Panc1 (cell line): ENCODE data around the gene CD48. TPM values are rescaled to one million over a fixed set of nuclear protein-coding genes. Genes with fewer than 3 reads are reported as not detected.
"Not testable (repeated sequence)": the region's sequence is repeated elsewhere in the genome, so short reads cannot be mapped to it uniquely, and the experiment has no call there.

ENCODE experiments used
- ATAC-seq: fragments of 200-7000 bp; cut with Tn5 transposase; 2 replicates; pipeline ENCODE4 v1.9.1; 2020; ENCODE audit warnings: mild to moderate bottlenecking, moderate library complexity
- BruUV-seq: library from RNA; stranded (reverse); fragments of 400-500 nt; replicated peaks from 2 replicates; lab custom pipeline; 2021; lab: Mats Ljungman, UMichigan
- CTCF ChIA-PET: fragments of 300-600 bp; sonication (Branson Sonifier 250); formaldehyde crosslinking; loops from one replicate; lab custom pipeline; 2022; ENCODE audit warnings: antibody characterized with exemption; lab: Charles Lee
- POLR2A ChIA-PET: fragments of 300-600 bp; sonication (Branson Sonifier 250); formaldehyde crosslinking; loops from one replicate; lab custom pipeline; 2022; ENCODE audit warnings: antibody characterized with exemption; lab: Charles Lee
- DNase-seq: peaks from one replicate; pipeline ENCODE4 v3.0.0-alpha.2; 2010; ENCODE audit warnings: low read depth, low spot score
- H3K27ac ChIP-seq: 2 replicates; pipeline ENCODE4 v1.5.1; 2011; ENCODE audit warnings: mild to moderate bottlenecking, low read length, inconsistent platforms
- H3K27me3 ChIP-seq: fragments of 200-500 bp; sonication (Bioruptor generic); 2 replicates; pipeline ENCODE4 v1.6.0; 2014; ENCODE audit warnings: low read length, inconsistent platforms; ENCODE audit not compliant: control insufficient read depth, insufficient read depth
- H3K36me3 ChIP-seq: fragments of 200-500 bp; sonication (Bioruptor generic); 2 replicates; pipeline ENCODE4 v1.5.1; 2014; ENCODE audit warnings: inconsistent platforms, mild to moderate bottlenecking, low read length, moderate library complexity; ENCODE audit not compliant: control insufficient read depth, insufficient read depth
- H3K4me1 ChIP-seq: 2 replicates; pipeline ENCODE4 v1.5.1; 2011; ENCODE audit warnings: inconsistent platforms, mild to moderate bottlenecking, low read length, moderate library complexity; ENCODE audit not compliant: control insufficient read depth, insufficient read depth
- H3K4me3 ChIP-seq, 2 experiments: 2 replicates each; pipeline ENCODE4 v1.5.1; 2011 to 2012; ENCODE audit warnings: low read depth in 2 of 2, low read length in 2 of 2, mild to moderate bottlenecking in 2 of 2, inconsistent platforms in 1 of 2, moderate library complexity in 1 of 2
- H3K9me3 ChIP-seq: fragments of 200-500 bp; sonication (Bioruptor generic); 2 replicates; pipeline ENCODE4 v1.5.1; 2014; ENCODE audit warnings: low read depth, mild to moderate bottlenecking, inconsistent platforms, low read length, moderate library complexity; ENCODE audit not compliant: control insufficient read depth, insufficient read depth
- CTCF ChIP-seq: fragments of 450-650 bp; IDR thresholded peaks from 2 replicates; pipeline ENCODE4 v1.5.1; 2017; ENCODE audit warnings: mild to moderate bottlenecking
- POLR2AphosphoS5 ChIP-seq: IDR thresholded peaks from 2 replicates; pipeline ENCODE4 v1.6.1; 2012; ENCODE audit warnings: mild to moderate bottlenecking, low read depth, low read length, moderate library complexity
- REST ChIP-seq, 2 experiments: IDR thresholded peaks; 2 replicates each; pipeline ENCODE4 v1.6.1; 2011 to 2012; ENCODE audit warnings: low read depth in 2 of 2, control low read depth in 1 of 2, low read length in 1 of 2, mild to moderate bottlenecking in 1 of 2, moderate library complexity in 1 of 2; ENCODE audit not compliant: insufficient read depth in 1 of 2
- SIN3A ChIP-seq: IDR thresholded peaks from 2 replicates; pipeline ENCODE4 v1.6.1; 2012; ENCODE audit warnings: low read depth, mild to moderate bottlenecking, low read length, moderate library complexity, borderline replicate concordance; ENCODE audit not compliant: insufficient read depth
- TCF7L2 ChIP-seq: IDR thresholded peaks from 2 replicates; pipeline ENCODE4 v1.6.1; 2011; ENCODE audit warnings: mild to moderate bottlenecking, low read depth, low read length, inconsistent platforms
- in situ Hi-C: cut with HindIII; loops from 2 replicates; pipeline ENCODE4 v1.10.0; 2016; ENCODE audit warnings: low sequenced_read_pairs, low pct_unique_long_range_greater_than_20kb
- intact Hi-C: fragments of 100-400 bp; cut with micrococcal nuclease; formaldehyde crosslinking; loops from one replicate; pipeline ENCODE4 v1.10.0; 2022; ENCODE audit not compliant: unreplicated experiment
- total RNA-seq: library from RNA; stranded (reverse); gene quantifications from one replicate; pipeline ENCODE4 v1.2.1, GENCODE V29; 2021; ENCODE audit not compliant: unreplicated experiment

Gene CD48
- total RNA-seq, 1 experiment from 2014 or later = 0.67 TPM

GRCh38 chr1:160717306-160717705 is 5.7 kb upstream of the CD48 start:
- DNase-seq (no peak), ATAC-seq (no peak)
- ChIA-PET CTCF (no interaction called here), POLR2A (no interaction called here)
- intact Hi-C loops (no loop called here), in situ Hi-C loops (no loop called here)
- TF ChIP-seq CTCF (no peak), REST (IDR thresholded peaks at IDR 0.05; ENCODE audit: insufficient read depth in 1 of 2, low read depth in 2 of 2, low read length in 1 of 2) (no peak), SIN3A (no peak), TCF7L2 (no peak), POLR2AphosphoS5 (no peak)
- Histone ChIP-seq H3K4me3 (no peak overlapping the region), H3K36me3 (no peaks in the 10 kb centered on the region; the same call in 1 of the 2 replicates), H3K4me1 (no peaks in the 10 kb centered on the region), H3K9me3 (no peaks in the 10 kb centered on the region), H3K27me3 (peaks cover 13% of the 10 kb centered on the region), H3K27ac (no peak overlapping the region)
- BruUV-seq = no TSS peak

- no peaks in the 10 kb centered on the region for H3K36me3 ChIP-seq
- DNase-seq = no peak
- in situ Hi-C loops = no loop called here
- H3K4me1 ChIP-seq = no peaks in the 10 kb centered on the region
- CTCF ChIA-PET = no interaction called here
- no peaks in the 10 kb centered on the region for H3K9me3 ChIP-seq
- no peak overlapping the region for H3K4me3 ChIP-seq
- ATAC-seq = no peak
- H3K27ac ChIP-seq = no peak overlapping the region
- TF ChIP-seq TCF7L2 (no peak), REST (IDR thresholded peaks at IDR 0.05; ENCODE audit: insufficient read depth in 1 of 2, low read depth in 2 of 2, low read length in 1 of 2) (no peak), SIN3A (no peak), POLR2AphosphoS5 (no peak), CTCF (no peak)
- POLR2A ChIA-PET = interaction anchor here (0.7 kb wide), 1 partner anchor 25 kb away, joined by 3 read pairs; no protein-coding TSS in a partner anchor
- BruUV-seq = no TSS peak
- H3K27me3 ChIP-seq = peaks cover 8% of the 10 kb centered on the region
- intact Hi-C loops = no loop called here
Measured at GRCh38 chr1:160716013-160716412, 4.4 kb upstream of the CD48 start.

- H3K4me1 ChIP-seq, in situ Hi-C loops, H3K4me3 ChIP-seq, POLR2A ChIA-PET, intact Hi-C loops, ATAC-seq, H3K36me3 ChIP-seq, H3K27ac ChIP-seq, H3K27me3 ChIP-seq, CTCF ChIA-PET, BruUV-seq, H3K9me3 ChIP-seq, DNase-seq: not testable (repeated sequence)
Measured at GRCh38 chr1:160714034-160714648, 2.5 kb upstream of the CD48 start.
